ENCODE data around the gene MOB3A.
A peak's percentile ranks its signal among the peaks of the same experiment; 100 is the strongest.

MOB3A gene

DNA sequence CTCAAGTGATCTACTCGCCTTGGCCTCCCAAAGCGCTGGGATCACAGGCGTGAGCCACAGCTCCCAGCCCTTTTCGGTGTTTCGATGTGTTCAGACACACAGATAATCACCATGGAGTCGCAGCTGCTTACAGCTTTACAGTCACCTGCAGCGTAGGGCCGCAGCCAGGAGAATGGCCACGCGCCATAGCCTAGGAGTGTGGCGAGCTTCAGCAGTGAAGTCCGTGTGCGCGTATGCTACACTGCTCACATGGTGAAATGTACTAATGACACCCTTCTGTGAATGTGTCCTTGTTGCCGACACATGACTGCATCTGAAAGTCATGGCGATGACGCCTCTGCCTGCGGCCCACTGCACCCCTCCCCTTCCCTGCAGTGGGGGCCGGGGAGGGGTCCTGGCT, 31.6 kb upstream of the MOB3A start:
- Histone ChIP-seq H3K4me2 (ENCODE audit: insufficient read depth, low read length) (no peak overlapping the region), H3K9ac (ENCODE audit: low read depth, low read length) (no peak overlapping the region), H3K4me3 (ENCODE audit: low read depth in 1 of 2, low read length in 2 of 2) (no peak overlapping the region), H3K36me3 (ENCODE audit: insufficient read depth, low read length) (peaks cover 80% of the 10 kb centered on the region), H3K9me3 (ENCODE audit: insufficient read depth, low read length, severe bottlenecking) (no peaks in the 10 kb centered on the region), H3K27ac (ENCODE audit: low read length) (no peak overlapping the region), H3K4me1 (ENCODE audit: insufficient read depth, low read length) (no peaks in the 10 kb centered on the region), H3K79me2 (ENCODE audit: insufficient read depth, low read length) (peaks cover 37% of the 10 kb centered on the region), H3K27me3 (ENCODE audit: insufficient read depth, low read length, poor library complexity) (no peaks in the 10 kb centered on the region), H4K20me1 (ENCODE audit: insufficient read depth, low read length) (peaks cover 60% of the 10 kb centered on the region), H2AFZ (ENCODE audit: low read depth, low read length) (no peak overlapping the region)
- no peak for DNase-seq
- no peak for ATAC-seq (ENCODE audit: insufficient read depth, low read depth)
- TF ChIP-seq, protein P1, sequence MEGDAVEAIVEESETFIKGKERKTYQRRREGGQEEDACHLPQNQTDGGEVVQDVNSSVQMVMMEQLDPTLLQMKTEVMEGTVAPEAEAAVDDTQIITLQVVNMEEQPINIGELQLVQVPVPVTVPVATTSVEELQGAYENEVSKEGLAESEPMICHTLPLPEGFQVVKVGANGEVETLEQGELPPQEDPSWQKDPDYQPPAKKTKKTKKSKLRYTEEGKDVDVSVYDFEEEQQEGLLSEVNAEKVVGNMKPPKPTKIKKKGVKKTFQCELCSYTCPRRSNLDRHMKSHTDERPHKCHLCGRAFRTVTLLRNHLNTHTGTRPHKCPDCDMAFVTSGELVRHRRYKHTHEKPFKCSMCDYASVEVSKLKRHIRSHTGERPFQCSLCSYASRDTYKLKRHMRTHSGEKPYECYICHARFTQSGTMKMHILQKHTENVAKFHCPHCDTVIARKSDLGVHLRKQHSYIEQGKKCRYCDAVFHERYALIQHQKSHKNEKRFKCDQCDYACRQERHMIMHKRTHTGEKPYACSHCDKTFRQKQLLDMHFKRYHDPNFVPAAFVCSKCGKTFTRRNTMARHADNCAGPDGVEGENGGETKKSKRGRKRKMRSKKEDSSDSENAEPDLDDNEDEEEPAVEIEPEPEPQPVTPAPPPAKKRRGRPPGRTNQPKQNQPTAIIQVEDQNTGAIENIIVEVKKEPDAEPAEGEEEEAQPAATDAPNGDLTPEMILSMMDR (IDR thresholded peaks at IDR 0.05; ENCODE audit: borderline replicate concordance, extremely low read depth, low read length, poor library complexity, severe bottlenecking) = no peak
- TF ChIP-seq EZH2 (IDR thresholded peaks at IDR 0.05; ENCODE audit: borderline replicate concordance, low read depth, low read length, severe bottlenecking) = no peak

DNA sequence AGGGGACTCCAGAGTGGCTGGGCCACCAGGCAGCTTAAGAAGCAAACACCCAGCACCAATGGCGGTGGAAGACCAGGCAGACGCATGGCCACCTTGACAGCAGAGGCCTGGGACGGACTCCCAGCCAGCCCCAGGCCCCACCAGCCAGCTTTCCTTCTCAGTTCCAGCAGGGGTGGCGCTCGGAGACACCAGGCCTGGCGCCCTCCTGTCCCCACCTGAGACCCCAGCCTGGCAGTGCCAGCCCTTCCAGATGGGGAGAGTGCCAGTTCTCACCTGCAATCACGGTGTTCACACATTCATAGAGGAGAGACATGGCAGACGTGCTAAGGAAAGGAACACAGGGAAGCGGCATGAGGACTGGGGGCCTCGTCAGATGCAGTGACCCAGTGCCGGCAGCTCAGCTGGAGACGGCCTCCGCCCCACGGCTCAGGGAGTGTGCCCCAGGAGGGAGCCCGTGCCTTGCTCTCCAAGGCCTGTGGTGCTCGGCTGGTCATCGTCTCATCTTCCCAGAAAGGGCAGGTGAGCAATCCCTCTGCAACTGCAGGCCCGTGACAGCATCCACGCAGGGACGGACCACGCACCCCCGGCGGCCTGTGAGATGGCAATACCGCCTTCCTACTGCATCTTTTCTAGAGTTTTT, 30.9 kb upstream of the MOB3A start:
- Histone ChIP-seq H3K27ac (ENCODE audit: low read length) (no peak overlapping the region), H3K9ac (ENCODE audit: low read depth, low read length) (no peak overlapping the region), H3K4me2 (ENCODE audit: insufficient read depth, low read length) (no peak overlapping the region), H3K36me3 (ENCODE audit: insufficient read depth, low read length) (peaks cover 80% of the 10 kb centered on the region), H2AFZ (ENCODE audit: low read depth, low read length) (no peak overlapping the region), H4K20me1 (ENCODE audit: insufficient read depth, low read length) (peaks cover 56% of the 10 kb centered on the region), H3K27me3 (ENCODE audit: insufficient read depth, low read length, poor library complexity) (no peaks in the 10 kb centered on the region), H3K9me3 (ENCODE audit: insufficient read depth, low read length, severe bottlenecking) (no peaks in the 10 kb centered on the region), H3K4me3 (ENCODE audit: low read depth in 1 of 2, low read length in 2 of 2) (no peak overlapping the region), H3K79me2 (ENCODE audit: insufficient read depth, low read length) (peaks cover 29% of the 10 kb centered on the region), H3K4me1 (ENCODE audit: insufficient read depth, low read length) (no peaks in the 10 kb centered on the region)
- ATAC-seq (ENCODE audit: insufficient read depth, low read depth) (no peak), DNase-seq (no peak)
- no peak for TF ChIP-seq EZH2 (IDR thresholded peaks at IDR 0.05; ENCODE audit: borderline replicate concordance, low read depth, low read length, severe bottlenecking)
- TF ChIP-seq, protein P1 (IDR thresholded peaks at IDR 0.05; ENCODE audit: borderline replicate concordance, extremely low read depth, low read length, poor library complexity, severe bottlenecking) = no peak

DNA sequence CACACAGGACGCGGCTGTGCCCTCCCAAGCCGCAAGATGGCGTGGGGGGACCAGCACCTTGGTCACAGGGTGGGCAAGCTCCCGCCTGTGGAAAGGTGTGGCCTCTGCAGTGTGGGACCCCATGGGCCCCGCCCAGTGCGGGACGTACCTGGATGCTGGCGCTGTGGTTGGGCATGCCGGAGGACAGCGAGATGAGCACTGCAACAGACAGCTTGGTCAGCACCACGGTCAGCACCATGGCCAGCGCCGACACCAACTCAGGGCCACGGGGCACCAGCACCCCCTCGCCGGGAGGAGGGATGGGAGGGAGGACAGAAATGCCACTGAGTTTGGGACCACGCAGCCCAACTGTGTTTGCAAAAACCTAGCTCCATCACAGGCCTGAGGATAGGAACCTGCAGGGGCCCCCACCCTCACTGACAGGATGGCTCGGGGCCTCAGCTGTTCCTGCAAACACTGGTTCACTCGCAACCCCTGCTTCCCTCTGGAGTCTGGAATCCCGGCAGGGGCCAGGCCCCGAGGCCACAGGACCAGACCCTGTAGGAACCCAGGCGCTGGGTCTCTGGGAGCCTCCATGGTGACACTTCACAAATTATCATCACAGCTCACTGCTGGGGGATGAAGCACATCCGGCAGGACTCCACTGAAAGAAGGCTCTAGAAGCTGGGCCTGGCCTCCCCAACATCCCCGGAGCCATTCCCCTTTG, 27.7 kb upstream of the MOB3A start:
- H3K36me3 ChIP-seq (ENCODE audit: insufficient read depth, low read length) = peaks cover 77% of the 10 kb centered on the region
- H3K9ac ChIP-seq (ENCODE audit: low read depth, low read length) = no peak overlapping the region
- DNase-seq (peak; percentile 57), ATAC-seq (ENCODE audit: insufficient read depth, low read depth) (peak; percentile 71; the same call in 2 of the 3 replicates)
- H3K4me3 ChIP-seq (ENCODE audit: low read depth in 1 of 2, low read length in 2 of 2) = no peak overlapping the region
- no peak overlapping the region for H2AFZ ChIP-seq (ENCODE audit: low read depth, low read length)
- H3K4me2 ChIP-seq (ENCODE audit: insufficient read depth, low read length) = no peak overlapping the region
- no peaks in the 10 kb centered on the region for H3K27me3 ChIP-seq (ENCODE audit: insufficient read depth, low read length, poor library complexity)
- H3K9me3 ChIP-seq (ENCODE audit: insufficient read depth, low read length, severe bottlenecking) = no peaks in the 10 kb centered on the region
- H3K79me2 ChIP-seq (ENCODE audit: insufficient read depth, low read length) = peaks cover 5% of the 10 kb centered on the region; the same call in 1 of the 2 replicates
- no peak overlapping the region for H3K27ac ChIP-seq (ENCODE audit: low read length)
- peaks cover 43% of the 10 kb centered on the region for H4K20me1 ChIP-seq (ENCODE audit: insufficient read depth, low read length)
- TF ChIP-seq, protein P1 (IDR thresholded peaks at IDR 0.05; ENCODE audit: borderline replicate concordance, extremely low read depth, low read length, poor library complexity, severe bottlenecking) = no peak
- TF ChIP-seq EZH2 (IDR thresholded peaks at IDR 0.05; ENCODE audit: borderline replicate concordance, low read depth, low read length, severe bottlenecking) = no peak
- H3K4me1 ChIP-seq (ENCODE audit: insufficient read depth, low read length) = no peaks in the 10 kb centered on the region

All from DND-41 (cell line).